GM23338 (cell line): Measurements from ENCODE around the gene CTNND2.

Experiments
- CREB1 ChIP-seq: fragments of 250-450 bp; sonication (Bioruptor Pico); IDR thresholded peaks from 2 replicates; pipeline ENCODE4 v1.5.0; 2020; ENCODE audit warnings: low read depth, mild to moderate bottlenecking, moderate library complexity
- CTCF ChIP-seq, 2 experiments: fragments of 200-600 bp in 1 of 2; sonication (generic) in 1 of 2; conservative IDR thresholded peaks; 2 replicates each; pipeline versions ENCODE4 v1.5.1 to v1.6.1; 2016 to 2017; ENCODE audit warnings: antibody characterized with exemption in 2 of 2, low read depth in 2 of 2, mild to moderate bottlenecking in 2 of 2, moderate library complexity in 1 of 2
- EZH2 ChIP-seq: fragments of 200-600 bp; sonication (generic); IDR thresholded peaks from one replicate; pipeline ENCODE4 v1.8.0; 2017; ENCODE audit warnings: antibody characterized with exemption, mild to moderate bottlenecking, low read depth; ENCODE audit not compliant: unreplicated experiment
- EZH2phosphoT487 ChIP-seq: fragments of 200-600 bp; sonication (generic); IDR thresholded peaks from one replicate; pipeline ENCODE4 v1.8.1; 2018; ENCODE audit warnings: antibody characterized with exemption; ENCODE audit not compliant: unreplicated experiment
- JUNB ChIP-seq: IDR thresholded peaks from one replicate; pipeline ENCODE4 v1.6.1; 2016; ENCODE audit warnings: antibody characterized with exemption; ENCODE audit not compliant: unreplicated experiment
- NANOG ChIP-seq: IDR thresholded peaks from 2 replicates; pipeline ENCODE4 v1.6.1; 2016; ENCODE audit warnings: antibody characterized with exemption, borderline replicate concordance
- POLR2AphosphoS5 ChIP-seq: IDR thresholded peaks from 2 replicates; pipeline ENCODE4 v1.6.1; 2016; ENCODE audit warnings: antibody characterized with exemption, low read depth
- REST ChIP-seq: IDR thresholded peaks from one replicate; pipeline ENCODE4 v1.6.1; 2018; ENCODE audit warnings: antibody characterized with exemption; ENCODE audit not compliant: unreplicated experiment
- STAT1 ChIP-seq: IDR thresholded peaks from one replicate; pipeline ENCODE4 v1.6.1; 2016; ENCODE audit warnings: antibody characterized with exemption; ENCODE audit not compliant: unreplicated experiment
- ZNF114 ChIP-seq: fragments of 250-450 bp; sonication (Bioruptor Pico); IDR thresholded peaks from 2 replicates; pipeline ENCODE4 v1.5.0; 2020; ENCODE audit warnings: mild to moderate bottlenecking, moderate library complexity

- TF ChIP-seq CTCF (conservative IDR thresholded peaks at IDR 0.05; ENCODE audit: low read depth in 2 of 2) (no peak), REST (no peak), ZNF114 (CRISPR knock-in tag) (no peak), EZH2 (no peak), STAT1 (no peak), EZH2phosphoT487 (no peak), CREB1 (CRISPR knock-in tag) (no peak), JUNB (no peak), POLR2AphosphoS5 (no peak), NANOG (no peak)
These were observed 24.7 kb upstream of the CTNND2 start for GRCh38 chr5:11928909-11929308.
